MM.1S (cell line): Measurements from ENCODE around the gene TRAF1.

ENCODE experiments used
- DNase-seq: peaks from one replicate; pipeline ENCODE4 v3.0.0-alpha.2; 2015
- H2AFZ ChIP-seq: fragments of 300-600 bp; sonication (generic); 2 replicates; pipeline ENCODE4 v1.6.0; 2016; ENCODE audit warnings: antibody characterized with exemption, low read length
- H3F3A ChIP-seq: fragments of 300-600 bp; sonication (generic); 2 replicates; pipeline ENCODE4 v1.6.1; 2016; ENCODE audit warnings: mild to moderate bottlenecking, antibody characterized with exemption, low read length, moderate library complexity, mixed read lengths; ENCODE audit not compliant: insufficient read depth
- H3K27ac ChIP-seq: fragments of 300-600 bp; sonication (generic); 2 replicates; pipeline ENCODE4 v1.5.1; 2016; ENCODE audit warnings: mild to moderate bottlenecking, low read length
- H3K27me3 ChIP-seq: fragments of 300-600 bp; sonication (generic); replicated peaks from 2 replicates; pipeline ENCODE4 v1.6.0; 2016; ENCODE audit warnings: low read length; ENCODE audit not compliant: insufficient read depth
- H3K36me3 ChIP-seq: fragments of 300-600 bp; sonication (generic); replicated peaks from 2 replicates; pipeline ENCODE4 v1.6.1; 2016; ENCODE audit warnings: mild to moderate bottlenecking, low read length, mixed read lengths; ENCODE audit not compliant: insufficient read depth
- H3K4me1 ChIP-seq: fragments of 300-600 bp; sonication (generic); 2 replicates; pipeline ENCODE4 v1.6.1; 2016; ENCODE audit warnings: low read length, mixed read lengths
- H3K4me2 ChIP-seq: fragments of 300-600 bp; sonication (generic); 2 replicates; pipeline ENCODE4 v1.6.0; 2016; ENCODE audit warnings: low read depth, low read length
- H3K4me3 ChIP-seq: fragments of 300-600 bp; sonication (generic); 2 replicates; pipeline ENCODE4 v1.5.1; 2016; ENCODE audit warnings: low read length, mixed read lengths
- H3K79me2 ChIP-seq: fragments of 300-600 bp; sonication (generic); 2 replicates; pipeline ENCODE4 v1.6.1; 2016; ENCODE audit warnings: mixed run types, low read length, mixed read lengths
- H3K9ac ChIP-seq: fragments of 300-600 bp; sonication (generic); 2 replicates; pipeline ENCODE4 v1.6.1; 2016; ENCODE audit warnings: low read length, mixed read lengths
- H3K9me2 ChIP-seq: fragments of 300-600 bp; sonication (generic); replicated peaks from 2 replicates; pipeline ENCODE4 v1.6.1; 2016; ENCODE audit warnings: mild to moderate bottlenecking, low read length, mixed read lengths; ENCODE audit not compliant: insufficient read depth
- H3K9me3 ChIP-seq: fragments of 300-600 bp; sonication (generic); replicated peaks from 2 replicates; pipeline ENCODE4 v1.6.1; 2016; ENCODE audit warnings: mild to moderate bottlenecking, low read length, mixed read lengths; ENCODE audit not compliant: insufficient read depth
- H4K20me1 ChIP-seq: fragments of 300-600 bp; sonication (generic); 2 replicates; pipeline ENCODE4 v1.6.1; 2016; ENCODE audit warnings: mild to moderate bottlenecking, low read length, moderate library complexity, mixed read lengths; ENCODE audit not compliant: insufficient read depth
- CTCF ChIP-seq: fragments of 300-600 bp; sonication (generic); IDR thresholded peaks from 2 replicates; pipeline ENCODE4 v1.5.1; 2016; ENCODE audit warnings: antibody characterized with exemption, low read length, mixed read lengths
- EZH2 ChIP-seq: fragments of 300-600 bp; sonication (generic); optimal IDR thresholded peaks from 2 replicates; pipeline ENCODE3; 2017; ENCODE audit warnings: low read depth, mild to moderate bottlenecking, antibody characterized with exemption, low read length, mixed read lengths
- EZH2phosphoT487 ChIP-seq: fragments of 300-600 bp; sonication (generic); IDR thresholded peaks from 2 replicates; pipeline ENCODE4 v1.6.1; 2018; ENCODE audit warnings: antibody characterized with exemption, low read length

Gene TRAF1

DNA sequence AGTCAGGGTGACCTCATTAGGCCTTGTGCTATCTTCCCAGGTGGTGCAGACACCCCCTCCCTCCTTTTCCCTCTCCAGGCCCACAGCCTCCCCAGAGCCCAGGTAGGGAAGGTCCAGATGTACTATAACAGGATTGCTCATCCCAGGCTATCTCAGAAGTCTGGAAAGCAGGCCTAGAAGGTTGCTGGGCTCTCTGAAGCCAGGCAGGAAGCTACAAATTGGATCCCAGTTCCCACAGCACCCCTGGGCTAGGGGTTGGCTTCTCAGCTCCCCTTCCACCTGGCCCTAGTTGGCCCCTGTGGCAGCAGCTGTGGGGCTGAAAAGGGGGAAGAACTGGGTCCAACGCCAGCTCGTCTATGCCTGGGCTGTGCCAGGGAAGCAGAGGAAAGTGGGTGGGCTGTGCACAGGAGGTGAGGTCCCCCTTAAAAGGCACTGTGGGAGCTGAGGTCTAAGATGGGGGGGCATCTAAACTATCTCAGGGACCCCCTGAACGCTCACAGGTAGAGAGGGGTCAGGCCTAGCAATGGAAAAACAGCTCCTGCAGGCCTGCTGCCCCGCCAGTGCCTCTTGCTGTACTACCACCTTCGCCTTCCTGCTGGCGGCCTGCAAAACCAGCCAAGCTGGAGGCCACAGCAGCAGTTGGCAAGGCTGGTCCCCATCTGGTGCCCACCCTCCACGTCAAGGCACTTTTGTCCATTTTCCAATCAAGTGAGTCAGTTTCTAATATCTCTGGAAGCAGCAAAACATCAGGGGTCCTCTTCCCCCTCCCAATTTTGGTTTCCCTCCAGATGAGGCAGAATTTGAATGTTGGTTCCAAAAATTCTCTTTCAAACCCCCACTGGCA lies 70.5 kb downstream of the TRAF1 start:
- no peak overlapping the region for H3K9ac ChIP-seq
- H3K4me3 ChIP-seq: no peak overlapping the region
- H2AFZ ChIP-seq: no peak overlapping the region
- H3F3A ChIP-seq: peaks cover 3% of the 10 kb centered on the region; the same call in 1 of the 2 replicates
- H4K20me1 ChIP-seq: no peaks in the 10 kb centered on the region; the same call in 1 of the 2 replicates
- H3K4me2 ChIP-seq: no peak overlapping the region
- no peak overlapping the region for H3K27ac ChIP-seq
- no peak for DNase-seq
- H3K36me3 ChIP-seq: peaks cover 5% of the 10 kb centered on the region; the same call in 1 of the 2 replicates
- TF ChIP-seq EZH2: no peak
- no peak for TF ChIP-seq CTCF
- TF ChIP-seq EZH2phosphoT487: no peak
- no peaks in the 10 kb centered on the region for H3K9me2 ChIP-seq
- no peaks in the 10 kb centered on the region for H3K9me3 ChIP-seq
- no peaks in the 10 kb centered on the region for H3K4me1 ChIP-seq
- H3K27me3 ChIP-seq: no peaks in the 10 kb centered on the region
- no peaks in the 10 kb centered on the region for H3K79me2 ChIP-seq

DNA sequence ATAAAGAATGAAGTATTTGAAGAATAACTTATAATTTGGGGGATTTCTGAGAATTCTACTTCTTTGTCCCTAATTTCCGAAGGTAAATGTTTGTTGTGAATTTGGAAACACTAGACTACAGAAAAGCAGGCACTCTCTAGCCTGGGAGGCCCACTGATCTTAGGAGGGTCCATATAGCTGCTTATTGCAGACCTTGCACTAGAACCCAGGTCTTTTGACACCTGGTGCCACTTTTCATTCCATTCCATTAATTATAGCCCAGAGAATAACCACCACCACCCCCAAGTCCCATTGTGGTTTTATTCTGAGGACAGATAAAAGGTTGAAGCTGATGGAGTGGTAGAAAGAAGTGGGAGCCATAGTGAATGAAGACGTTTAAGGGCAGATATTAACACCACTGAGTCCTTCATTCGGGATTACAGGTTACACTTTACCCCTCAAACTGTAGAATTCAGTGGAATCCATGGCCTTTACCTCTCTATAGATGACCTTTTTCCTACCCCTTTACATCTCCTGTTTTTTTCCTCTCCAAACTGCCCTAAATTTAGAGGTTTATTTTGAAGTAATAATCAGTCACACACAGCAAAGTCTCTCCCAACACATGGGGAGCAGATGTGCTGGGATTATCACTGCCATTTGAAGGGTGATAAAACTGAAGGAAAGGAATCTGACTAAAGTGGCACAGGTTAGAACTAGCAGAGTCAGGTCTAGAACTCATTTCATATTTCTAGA lies 71.8 kb downstream of the TRAF1 start:
- Histone ChIP-seq H3K9me2 (no peaks in the 10 kb centered on the region), H3K27ac (no peak overlapping the region), H3K27me3 (no peaks in the 10 kb centered on the region), H3F3A (peaks cover 3% of the 10 kb centered on the region; the same call in 1 of the 2 replicates), H2AFZ (no peak overlapping the region), H3K36me3 (no peaks in the 10 kb centered on the region; the same call in 1 of the 2 replicates), H3K79me2 (peaks cover 2% of the 10 kb centered on the region; the same call in 1 of the 2 replicates), H4K20me1 (no peaks in the 10 kb centered on the region; the same call in 1 of the 2 replicates), H3K9ac (no peak overlapping the region), H3K4me2 (no peak overlapping the region), H3K4me3 (no peak overlapping the region), H3K4me1 (no peaks in the 10 kb centered on the region), H3K9me3 (no peaks in the 10 kb centered on the region)
- TF ChIP-seq EZH2 (no peak), EZH2phosphoT487 (no peak), CTCF (no peak)
- DNase-seq: no peak

GRCh38 chr9:120853198-120853597 lies 73.4 kb downstream of the TRAF1 start:
- Histone ChIP-seq H3K36me3 (no peaks in the 10 kb centered on the region; the same call in 1 of the 2 replicates), H3K4me2 (no peak overlapping the region)

More at GRCh38 chr9:120853198-120853597, 73.4 kb downstream of the TRAF1 start:
- Histone ChIP-seq H3K79me2 (peaks cover 12% of the 10 kb centered on the region), H2AFZ (no peak overlapping the region), H4K20me1 (no peaks in the 10 kb centered on the region; the same call in 1 of the 2 replicates), H3K4me1 (no peaks in the 10 kb centered on the region), H3K27me3 (no peaks in the 10 kb centered on the region), H3K9me3 (no peaks in the 10 kb centered on the region), H3K9ac (no peak overlapping the region), H3K4me3 (no peak overlapping the region), H3K27ac (no peak overlapping the region), H3K9me2 (no peaks in the 10 kb centered on the region), H3F3A (peaks cover 3% of the 10 kb centered on the region; the same call in 1 of the 2 replicates)
- no peak for DNase-seq
- TF ChIP-seq CTCF (no peak), EZH2 (no peak), EZH2phosphoT487 (no peak)
